ENCODE measurements around the gene HERC2.
"Not testable (repeated sequence)": the region's sequence is repeated elsewhere in the genome, so short reads cannot be mapped to it uniquely, and the experiment has no call there.

HERC2 gene

GRCh38 chr15:28273468-28273867, 48.5 kb downstream of the HERC2 start:
- no peak for DNase-seq

DNA sequence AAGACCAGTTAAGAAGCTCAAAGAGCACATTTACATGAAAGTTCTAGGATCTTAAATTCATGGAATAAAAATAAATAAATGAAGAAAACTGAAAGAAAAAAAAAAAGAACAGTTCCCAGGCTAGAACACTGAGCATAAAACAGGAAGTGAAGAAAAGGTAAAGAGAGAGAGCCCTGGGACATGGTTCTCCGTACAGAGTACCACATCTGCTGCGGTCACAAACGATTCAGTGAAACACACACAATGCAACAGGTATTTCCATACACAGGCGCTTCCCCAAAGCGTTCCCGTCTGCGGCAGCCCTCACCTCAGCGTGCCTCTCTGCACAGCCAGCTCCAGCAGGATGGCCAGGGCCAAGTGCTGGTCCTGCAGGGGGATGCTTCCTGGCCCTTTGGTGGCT, 49.4 kb downstream of the HERC2 start:
- no peak for DNase-seq

DNA sequence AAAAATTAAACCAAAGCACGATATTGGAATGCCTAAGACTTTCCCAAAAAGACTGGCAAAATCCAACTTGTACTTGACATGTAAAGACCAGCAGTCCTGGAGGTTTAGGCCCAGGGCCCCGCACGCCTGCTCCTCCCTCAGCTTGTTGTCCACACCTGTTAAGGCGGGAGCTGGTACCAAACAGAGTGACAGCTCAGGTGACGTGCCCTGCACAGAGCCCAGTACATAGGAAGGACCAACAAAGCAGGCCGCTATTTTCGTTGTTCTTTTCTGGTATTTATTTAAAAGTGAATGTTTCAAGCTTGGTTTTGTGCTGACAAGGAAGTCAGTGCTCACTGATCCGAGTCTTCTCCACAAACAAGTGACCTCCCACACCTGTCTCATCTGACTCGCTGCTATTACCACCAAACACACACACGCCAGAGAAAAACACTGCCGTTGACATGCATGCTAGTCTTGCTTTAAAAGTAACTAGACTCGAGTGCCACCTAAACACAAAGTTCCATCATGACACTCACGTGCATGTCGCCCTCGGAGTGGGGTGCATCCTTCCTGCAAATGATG, 50.2 kb downstream of the HERC2 start:
- DNase-seq: no peak

- no peak for DNase-seq
These were observed 52.9 kb downstream of the HERC2 start for GRCh38 chr15:28269097-28269496.

DNA sequence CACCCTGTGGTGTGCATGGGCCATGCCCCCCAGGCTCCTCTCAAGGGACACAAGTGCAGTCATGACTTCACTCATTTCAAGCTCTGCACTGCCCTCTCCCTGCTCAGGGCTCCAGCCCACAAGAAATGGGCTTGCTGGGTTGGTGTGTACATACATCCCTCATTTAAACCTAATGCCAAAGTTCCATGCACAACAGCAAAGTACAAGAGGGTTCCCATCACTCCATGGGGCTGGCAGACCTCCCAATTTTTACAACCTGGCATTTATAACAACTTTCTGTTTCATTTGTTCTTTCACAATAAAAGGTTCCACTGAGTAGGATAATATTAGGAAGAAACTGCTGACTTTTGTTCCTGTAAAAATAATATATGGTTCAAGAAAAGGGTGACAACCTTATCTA, 54.3 kb downstream of the HERC2 start:
- no peak for DNase-seq

GRCh38 chr15:28265334-28266019, 56.5 kb downstream of the HERC2 start:
- DNase-seq: no peak

DNA sequence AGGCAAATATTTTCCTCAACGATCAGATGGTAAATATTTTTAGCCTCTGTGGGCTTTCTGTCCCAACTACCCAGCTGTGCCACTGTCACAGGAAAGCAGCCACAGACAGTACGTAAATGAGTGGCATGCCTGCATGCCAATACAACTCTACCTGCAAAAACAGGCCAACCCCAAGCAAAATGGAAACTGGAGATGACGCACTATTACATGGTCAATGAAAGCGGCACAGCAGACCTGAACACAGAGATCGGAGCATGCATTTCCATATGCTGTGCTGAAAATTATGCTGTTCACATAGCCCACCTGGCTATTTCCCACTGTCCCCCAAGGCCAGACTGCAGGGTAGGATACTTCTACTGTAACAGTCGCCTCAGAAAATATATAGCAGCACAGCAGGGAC, 57.8 kb downstream of the HERC2 start:
- no peak for DNase-seq

- no peak for DNase-seq
These were observed 59.5 kb downstream of the HERC2 start for GRCh38 chr15:28262438-28262837.

GRCh38 chr15:28260722-28261121, 61.3 kb downstream of the HERC2 start:
- DNase-seq: no peak

DNA sequence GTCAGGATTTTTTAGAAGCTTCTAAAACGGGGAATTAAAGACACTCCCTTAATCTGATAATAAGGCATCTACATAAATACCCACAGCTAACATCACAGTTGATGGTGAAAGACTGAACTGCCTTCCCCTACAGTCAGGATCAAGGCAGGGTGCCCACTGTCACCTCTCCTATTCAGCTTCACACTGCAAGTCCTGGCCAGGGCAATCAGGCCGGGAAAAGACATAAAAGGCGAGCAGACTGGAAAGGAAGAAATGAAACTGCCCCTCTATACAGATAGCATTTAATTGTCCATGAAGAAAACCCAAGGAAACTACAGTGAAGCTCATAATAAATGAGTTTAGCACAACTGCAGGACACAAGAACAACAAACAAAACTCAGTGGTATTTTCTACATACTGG, 61.7 kb downstream of the HERC2 start:
- DNase-seq: no peak

DNA sequence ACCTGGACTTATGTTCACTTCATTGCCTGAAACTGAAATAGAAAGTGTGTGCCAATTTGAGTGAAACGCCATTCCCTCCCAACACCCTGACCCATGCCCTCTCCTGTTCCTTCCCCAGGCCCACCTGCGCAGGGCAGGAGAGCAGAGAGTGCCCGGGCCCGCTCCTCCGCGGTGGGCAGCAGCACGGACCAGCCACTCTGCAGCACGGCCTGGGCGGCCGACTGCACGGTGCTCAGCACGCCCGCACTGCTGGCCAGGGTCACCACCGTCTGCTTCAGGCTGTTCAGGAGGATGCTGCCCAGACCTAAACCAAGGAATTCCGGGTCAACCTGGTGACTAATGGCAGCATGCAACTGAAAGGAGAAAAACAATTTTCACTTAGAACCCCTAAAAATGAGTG, 66.0 kb downstream of the HERC2 start:
- no peak for DNase-seq

DNA sequence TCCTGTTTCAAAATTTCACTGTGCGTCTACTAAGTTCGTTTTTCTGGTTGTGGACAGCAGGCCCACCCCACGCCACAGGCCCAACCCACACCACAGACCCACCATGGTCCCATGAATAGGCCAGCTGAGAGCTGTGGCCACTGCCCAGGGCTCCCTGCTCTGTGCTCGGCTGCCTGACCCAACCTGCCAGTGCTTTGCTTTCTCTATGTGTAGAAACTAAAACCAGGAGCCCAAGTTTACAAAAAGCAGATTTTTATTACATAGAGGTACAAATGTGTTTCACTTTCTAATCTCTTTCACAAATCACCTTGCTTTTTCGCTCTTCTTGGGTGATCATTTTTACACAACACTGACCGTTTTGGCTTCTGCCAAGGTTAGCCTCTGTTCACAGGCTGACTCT, 69.1 kb downstream of the HERC2 start:
- DNase-seq: no peak

DNA sequence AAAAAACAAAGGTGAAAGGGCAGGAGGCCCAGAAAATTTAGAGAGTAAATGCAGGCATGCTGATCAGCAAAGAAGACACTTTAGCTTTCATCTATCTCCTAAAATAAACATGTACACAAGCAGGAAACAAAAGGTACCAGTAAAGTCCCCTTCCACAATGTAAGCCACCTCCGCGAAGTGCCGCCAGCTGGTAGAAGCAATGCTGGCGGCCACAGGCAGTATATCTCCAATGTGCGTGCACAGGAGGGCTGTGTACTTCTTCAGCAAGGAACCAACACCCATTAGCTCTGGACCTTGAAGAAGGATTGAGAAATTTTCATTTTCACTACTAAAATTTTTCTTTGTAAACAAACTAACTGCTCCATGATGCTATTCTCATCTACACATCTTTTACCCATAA, 75.4 kb downstream of the HERC2 start:
- DNase-seq: no peak

DNA sequence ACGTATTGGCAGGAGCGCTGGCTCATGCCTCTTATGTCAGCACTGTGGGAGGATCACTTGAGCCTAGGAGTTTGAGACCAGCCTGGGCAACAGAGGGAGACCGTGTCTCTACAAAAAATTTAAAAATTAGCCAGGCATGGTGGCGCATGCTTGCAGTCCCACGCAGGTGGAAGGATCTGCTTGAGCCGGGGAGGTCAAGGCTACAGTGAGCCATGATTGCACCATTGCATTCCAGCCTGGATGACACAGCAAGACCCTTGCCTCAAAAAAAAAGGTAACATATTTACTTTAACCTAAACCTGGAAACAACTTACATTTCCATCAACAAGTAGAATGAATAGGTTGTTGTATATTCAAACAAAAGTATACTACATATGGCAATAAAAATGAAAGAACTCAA, 78.1 kb downstream of the HERC2 start:
- no peak for DNase-seq

DNA sequence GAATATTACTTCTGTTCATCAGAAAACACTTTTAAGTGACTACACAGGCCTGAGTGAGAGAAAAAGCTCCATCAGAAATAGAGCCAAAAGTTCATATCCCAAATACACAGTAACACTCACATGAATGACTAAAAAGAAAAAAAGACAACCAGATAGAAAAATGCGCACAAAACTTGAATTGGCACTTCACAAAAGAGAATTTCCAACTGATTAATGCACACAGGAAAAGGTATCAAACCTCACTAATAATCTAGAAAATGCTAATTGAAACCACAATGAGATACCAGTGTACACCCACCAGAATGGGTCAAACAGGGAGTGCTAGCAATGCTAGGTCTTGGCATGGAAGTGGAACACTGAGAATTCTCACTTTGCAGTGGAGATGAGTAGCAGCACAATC, 78.6 kb downstream of the HERC2 start:
- DNase-seq: no peak

DNA sequence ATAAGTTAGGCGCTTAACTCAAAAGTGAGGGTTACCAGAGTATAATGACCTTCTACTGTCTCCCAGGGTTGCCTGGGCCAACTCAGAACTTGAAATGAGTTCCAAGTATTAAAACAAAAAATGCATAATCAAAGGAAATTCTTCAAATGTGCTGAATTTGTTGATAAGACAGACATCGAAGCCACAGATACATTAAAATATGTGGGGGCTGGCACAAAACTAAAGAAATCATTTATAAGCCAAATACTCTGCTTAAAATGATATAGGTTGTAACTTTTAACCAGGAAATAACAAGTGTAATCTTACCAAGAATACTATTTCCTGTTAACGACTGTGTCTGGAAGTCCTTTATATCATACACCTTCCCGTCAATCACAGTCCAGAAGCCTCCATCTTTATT, 83.7 kb downstream of the HERC2 start:
- DNase-seq: not testable (repeated sequence)

GRCh38 chr15:28231743-28232142, 90.2 kb downstream of the HERC2 start:
- not testable (repeated sequence) for DNase-seq

DNA sequence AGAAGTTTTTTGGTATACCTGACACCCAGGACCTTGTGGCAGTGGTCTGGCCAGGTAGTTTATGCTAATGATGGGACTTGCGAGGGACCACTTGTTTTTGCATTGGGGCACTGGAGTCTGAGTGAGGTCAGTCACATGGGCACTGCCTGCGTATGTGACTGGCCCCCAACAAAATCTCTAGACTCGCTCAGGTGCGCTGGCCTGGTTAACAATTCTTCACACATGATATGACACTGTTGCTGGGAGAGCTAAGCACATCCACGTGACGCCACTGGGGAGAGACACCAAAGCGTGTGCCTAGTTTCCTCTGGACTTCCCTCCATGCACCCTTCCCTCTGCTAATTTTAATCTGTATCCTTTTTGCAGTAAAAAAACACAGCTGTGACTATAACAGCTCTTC, 90.6 kb downstream of the HERC2 start:
- DNase-seq: not testable (repeated sequence)

DNA sequence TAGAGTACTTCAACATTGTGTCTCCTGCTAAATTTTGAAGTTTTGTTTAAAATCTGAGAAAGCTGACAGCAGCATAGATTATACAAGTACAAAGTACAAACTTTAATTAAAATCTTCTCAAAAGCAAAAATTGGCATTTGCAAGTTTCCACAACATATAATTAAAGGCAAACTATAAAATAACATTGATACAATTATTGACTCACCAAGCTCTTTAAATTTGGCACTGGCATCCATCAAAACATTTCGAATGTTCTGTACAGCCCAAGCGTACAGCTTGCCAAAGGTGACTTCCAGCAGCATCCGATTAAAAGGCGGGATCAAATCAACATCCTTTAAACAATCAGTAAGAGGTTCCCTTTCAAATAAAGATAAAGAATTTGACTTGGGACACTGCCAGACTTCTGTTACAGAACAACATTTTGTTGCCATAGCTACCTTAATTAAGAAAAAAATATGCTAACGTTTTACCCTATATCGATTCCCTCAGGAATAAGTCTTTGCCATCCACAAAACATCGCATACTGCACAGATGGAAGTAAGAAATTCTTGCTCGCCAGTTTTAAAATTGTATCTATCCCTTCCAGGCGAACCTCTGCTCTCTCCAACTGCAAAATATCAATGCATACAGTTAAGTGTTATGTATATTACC, 92.9 kb downstream of the HERC2 start:
- not testable (repeated sequence) for DNase-seq

DNA sequence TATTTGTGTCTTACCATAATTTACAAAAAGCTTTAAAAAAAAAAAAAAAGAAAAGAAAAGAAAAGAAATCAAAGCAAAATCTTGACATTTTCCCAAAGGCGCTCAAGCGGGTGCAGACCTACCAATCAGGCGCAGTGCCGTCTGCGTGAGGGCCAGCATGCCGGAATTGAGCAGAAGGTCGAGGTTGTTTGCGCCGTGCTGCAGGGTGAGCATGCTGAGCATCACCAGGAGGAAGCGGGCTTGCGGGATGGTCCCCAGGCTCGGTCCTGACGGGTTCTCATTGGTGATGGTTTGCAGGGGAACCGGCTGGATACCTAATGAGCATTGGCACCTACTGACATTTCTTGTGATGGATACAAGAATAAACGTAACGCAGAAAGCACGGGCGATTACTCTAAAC, 93.9 kb downstream of the HERC2 start:
- DNase-seq: no peak

DNA sequence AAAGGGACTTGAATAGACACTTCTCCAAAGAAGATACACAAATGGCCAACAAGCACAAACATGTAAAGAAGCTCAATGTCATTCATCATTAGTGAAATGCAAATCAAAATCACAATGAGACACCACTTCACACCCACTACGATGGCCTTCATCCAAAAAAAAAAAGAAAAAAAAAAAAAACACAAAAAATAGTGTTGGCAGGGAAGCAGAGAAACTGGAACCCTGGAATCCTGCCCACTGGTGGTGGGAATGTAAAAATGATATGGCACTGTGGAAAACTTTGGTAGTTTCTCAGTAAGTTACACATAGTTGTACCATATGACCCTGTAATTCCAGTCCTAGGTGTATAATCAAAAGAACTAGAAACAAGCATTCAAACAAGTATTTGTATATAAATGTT, 94.7 kb downstream of the HERC2 start:
- DNase-seq: not testable (repeated sequence)

DNA sequence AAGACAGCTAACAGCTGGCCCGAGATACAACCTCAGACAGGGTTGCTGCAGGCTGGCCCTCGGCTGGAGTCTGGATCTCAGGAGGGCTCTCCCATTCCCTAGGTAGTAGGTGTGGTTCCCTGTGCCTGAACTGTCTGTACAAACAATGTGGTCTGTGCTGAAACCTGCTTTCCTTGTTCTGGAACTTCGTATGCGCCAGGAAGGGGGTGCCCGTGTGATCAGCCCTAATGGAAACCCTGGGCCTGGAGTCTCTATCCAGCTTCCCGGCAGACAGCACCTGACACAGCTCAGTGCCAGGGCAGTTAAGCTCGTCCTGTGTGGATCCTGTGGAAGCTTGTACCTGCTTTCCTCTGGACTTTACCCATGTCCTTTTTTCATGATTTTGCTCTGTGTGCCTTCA, 99.4 kb downstream of the HERC2 start:
- not testable (repeated sequence) for DNase-seq

DNA sequence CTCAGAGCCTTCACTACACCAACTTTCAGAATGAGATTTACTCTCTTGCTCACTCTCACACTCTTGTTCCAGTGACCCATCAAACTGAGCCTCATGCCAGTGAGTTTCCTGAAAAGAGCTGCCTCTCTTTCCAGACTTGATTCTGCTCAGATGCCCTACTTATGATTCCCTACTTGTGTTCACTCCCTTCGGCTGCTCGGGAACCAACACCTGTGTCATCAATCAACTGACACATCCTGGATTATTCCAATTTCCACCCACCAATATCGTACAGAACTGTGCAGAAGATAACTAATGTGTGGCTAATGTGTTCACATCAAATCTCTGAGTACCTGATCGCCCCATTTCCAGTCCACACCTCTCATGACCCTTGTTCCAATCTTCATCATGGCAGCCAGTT, 100.3 kb downstream of the HERC2 start:
- not testable (repeated sequence) for DNase-seq

DNA sequence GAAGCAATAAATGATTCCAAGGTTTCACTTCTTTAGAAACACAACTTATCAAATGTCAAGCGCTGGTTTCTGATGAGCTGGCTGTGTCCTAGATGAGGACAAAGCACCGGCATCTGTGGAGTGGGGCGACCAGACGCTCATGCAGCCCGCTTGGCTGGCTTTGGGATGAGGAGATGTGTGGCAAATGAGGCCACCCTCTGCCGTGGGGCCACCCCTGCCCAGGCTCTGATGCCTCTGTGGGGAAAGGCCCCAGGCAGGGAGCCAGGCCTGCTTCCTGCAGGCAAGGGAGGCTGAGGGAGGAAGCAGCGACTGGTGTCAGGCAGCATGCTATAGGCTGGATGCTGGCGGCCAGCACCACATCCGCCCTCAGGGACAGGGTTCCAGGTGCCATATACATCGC, 102.9 kb downstream of the HERC2 start:
- no peak for DNase-seq

Data from NCI-H1930 (cell line).